ENCODE results near the gene SLC29A4.
"Not testable (repeated sequence)": the region's sequence is repeated elsewhere in the genome, so short reads cannot be mapped to it uniquely, and the experiment has no call there.

SLC29A4 gene

DNA sequence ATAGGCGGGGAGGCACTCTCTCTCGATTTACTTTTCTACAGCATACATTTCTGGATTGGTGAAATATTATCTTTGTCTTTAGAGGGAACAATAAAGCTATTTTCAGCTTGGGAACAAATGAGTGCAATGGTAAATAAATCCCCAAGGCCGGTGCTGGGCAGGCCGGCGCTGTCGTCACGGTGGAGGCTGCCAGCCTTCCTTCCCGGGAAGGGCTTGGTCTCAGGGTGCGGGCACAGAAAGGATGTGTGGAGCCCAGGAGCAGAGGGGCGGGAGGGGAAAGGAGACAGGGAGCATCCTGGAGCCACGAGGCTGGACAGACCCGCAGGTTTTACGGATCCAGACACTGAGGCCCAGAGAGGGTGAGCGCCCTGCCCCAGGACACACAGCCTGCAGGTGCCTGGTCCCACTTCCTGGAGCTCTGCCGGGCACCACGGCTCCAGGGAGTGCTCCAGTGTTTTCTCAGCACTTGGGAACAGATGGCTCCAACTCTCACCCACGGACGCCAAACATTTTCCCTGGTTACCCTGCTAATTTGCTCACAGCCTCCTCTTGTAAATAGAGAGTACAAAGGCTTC, 8.8 kb upstream of the SLC29A4 start:
- in situ Hi-C loops (cut with MboI; ENCODE audit: low sequenced_read_pairs), result not testable (repeated sequence)

DNA sequence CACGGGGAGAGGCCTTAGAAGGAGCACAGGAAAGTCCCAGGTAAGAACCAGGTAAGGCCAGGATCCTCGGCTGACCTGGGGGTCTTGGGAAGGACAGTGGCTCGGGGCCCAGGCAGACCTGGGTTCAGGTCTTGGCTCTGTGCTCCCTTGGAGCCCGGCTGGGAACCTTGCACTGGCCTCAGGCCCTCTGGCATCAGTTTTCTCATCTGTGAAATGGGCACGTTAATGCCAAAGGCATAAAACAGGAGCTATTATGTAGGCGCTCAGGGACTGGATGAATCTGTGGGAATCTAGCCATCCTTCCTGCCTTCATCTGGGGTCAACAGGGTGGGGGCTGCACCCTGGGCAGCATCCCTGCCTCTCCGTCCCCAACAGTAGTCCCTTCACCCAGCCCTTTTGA, 8.3 kb upstream of the SLC29A4 start:
- in situ Hi-C loops (cut with MboI; ENCODE audit: low sequenced_read_pairs), result no loop called here

DNA sequence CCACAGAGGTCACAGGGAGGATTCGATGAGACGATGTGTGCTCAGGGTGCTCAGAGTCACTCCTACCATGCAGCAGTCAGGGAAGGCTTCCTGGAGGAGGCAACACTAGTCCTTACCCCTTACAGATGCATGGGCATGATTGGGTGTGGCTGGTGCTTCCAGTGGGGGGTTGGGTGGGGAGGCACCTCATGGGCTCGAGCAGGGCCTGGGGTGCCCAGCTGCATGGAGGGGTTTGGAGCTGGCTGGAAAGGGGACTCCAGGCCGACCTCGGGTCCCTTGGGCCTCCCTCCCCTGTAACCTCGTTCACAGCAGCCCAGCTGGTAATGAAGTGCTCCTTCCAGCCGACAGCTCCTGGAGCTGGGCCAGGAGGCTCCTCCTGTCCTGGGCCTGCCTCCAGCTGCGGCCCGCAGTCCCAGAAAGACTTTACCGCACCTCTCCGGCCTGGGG, 7.7 kb upstream of the SLC29A4 start:
- in situ Hi-C loops (cut with MboI; ENCODE audit: low sequenced_read_pairs), result not testable (repeated sequence)

DNA sequence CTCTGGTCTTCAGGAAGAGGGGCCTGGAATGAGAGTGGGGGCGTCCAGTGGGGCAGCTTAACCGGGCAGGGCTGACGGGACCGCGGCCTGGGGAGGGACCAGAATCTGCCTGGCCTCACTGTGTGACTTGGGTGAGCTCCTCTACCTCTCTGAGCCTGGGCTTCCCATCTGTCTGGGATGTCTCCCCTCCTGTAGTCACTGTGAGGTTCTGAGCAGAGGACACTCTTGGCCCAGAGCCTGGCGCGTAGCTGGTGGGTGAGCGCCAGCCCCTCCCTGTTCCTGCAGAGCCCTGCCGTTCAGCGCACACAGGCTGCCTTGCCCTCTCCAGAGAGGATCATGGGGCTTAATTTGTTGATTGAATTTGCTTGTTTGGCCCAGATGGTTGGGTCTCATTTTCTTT, 7.2 kb upstream of the SLC29A4 start:
- in situ Hi-C loops (cut with MboI; ENCODE audit: low sequenced_read_pairs), result not testable (repeated sequence)

DNA sequence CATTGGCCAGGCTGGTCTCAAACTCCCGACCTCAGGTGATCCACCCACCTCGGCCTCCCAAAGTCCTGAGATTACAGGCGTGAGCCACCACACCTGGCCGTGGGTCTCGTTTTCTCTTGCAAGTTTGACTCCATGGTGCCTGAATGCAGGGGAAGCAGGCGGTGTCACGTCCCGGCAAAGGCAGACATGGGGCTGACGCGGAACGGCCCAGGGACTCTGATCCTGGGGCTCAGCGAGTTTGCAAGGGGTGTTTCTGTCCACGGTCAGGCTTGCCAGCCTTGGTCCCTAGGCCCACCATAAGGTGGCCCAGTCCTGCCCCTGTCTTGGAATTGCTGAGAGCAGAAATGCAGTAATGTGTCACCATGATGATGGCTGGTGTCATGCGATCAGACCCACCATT, 6.6 kb upstream of the SLC29A4 start:
- in situ Hi-C loops (cut with MboI; ENCODE audit: low sequenced_read_pairs), result not testable (repeated sequence)

DNA sequence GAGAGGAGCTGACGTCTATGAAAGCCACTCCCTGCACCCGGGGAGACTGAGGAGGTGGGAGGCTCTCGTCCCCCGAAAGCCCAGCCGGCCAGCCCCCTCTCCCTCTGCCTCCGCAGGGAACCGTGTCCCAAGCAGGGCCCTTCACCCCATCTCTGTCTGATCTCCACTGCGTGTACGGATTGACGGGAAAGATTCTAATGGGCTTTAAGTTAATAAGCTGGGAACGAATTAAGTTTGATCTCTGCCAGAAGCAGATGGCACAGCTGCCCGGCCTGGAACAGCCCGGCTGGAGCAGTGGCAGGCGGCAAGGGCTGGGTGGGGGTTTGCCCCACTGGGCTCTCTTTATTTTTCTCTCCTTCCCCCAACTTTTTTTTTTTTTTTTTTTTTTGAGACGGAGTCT, 6.1 kb upstream of the SLC29A4 start:
- in situ Hi-C loops (cut with MboI; ENCODE audit: low sequenced_read_pairs), result no loop called here

DNA sequence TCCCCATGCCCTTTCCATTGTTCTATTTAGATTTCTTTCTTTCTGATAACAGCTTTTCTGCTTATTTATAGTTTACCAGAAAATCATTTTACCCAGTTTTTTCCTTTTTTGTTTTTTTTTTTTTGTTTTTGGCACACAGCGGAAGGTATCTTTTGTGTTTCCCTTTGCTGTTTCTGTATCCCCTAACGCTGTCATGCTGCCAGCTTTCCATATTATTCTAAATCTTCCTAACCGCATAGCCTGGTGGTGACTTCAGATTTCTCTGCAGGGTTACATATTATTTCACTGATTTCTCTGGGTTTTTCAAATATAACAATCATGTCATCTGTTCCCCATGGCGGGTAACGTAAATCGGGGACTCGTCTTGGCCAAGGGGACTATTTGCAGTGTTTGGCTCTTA, 4.0 kb upstream of the SLC29A4 start:
- in situ Hi-C loops (cut with MboI; ENCODE audit: low sequenced_read_pairs), result no loop called here

DNA sequence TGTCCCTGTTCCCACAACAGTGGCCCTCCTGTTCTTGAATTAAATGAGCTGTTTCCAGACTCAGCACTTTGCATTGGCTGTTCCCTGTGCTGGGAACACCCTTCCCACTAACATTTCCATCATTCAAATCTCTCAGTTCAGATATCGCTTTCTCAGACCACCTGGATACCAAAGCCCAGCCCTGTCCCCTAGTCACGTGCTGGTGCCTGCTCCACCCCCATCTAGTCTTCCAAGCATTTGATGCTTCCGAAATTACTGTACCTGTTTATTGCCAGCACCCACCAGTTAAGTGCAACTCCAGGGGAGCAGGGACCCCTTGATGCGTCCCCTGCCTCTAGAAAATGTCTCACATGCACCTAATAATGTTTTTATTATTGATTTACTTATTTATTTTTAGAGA, 3.0 kb upstream of the SLC29A4 start:
- in situ Hi-C loops (cut with MboI; ENCODE audit: low sequenced_read_pairs), result no loop called here

DNA sequence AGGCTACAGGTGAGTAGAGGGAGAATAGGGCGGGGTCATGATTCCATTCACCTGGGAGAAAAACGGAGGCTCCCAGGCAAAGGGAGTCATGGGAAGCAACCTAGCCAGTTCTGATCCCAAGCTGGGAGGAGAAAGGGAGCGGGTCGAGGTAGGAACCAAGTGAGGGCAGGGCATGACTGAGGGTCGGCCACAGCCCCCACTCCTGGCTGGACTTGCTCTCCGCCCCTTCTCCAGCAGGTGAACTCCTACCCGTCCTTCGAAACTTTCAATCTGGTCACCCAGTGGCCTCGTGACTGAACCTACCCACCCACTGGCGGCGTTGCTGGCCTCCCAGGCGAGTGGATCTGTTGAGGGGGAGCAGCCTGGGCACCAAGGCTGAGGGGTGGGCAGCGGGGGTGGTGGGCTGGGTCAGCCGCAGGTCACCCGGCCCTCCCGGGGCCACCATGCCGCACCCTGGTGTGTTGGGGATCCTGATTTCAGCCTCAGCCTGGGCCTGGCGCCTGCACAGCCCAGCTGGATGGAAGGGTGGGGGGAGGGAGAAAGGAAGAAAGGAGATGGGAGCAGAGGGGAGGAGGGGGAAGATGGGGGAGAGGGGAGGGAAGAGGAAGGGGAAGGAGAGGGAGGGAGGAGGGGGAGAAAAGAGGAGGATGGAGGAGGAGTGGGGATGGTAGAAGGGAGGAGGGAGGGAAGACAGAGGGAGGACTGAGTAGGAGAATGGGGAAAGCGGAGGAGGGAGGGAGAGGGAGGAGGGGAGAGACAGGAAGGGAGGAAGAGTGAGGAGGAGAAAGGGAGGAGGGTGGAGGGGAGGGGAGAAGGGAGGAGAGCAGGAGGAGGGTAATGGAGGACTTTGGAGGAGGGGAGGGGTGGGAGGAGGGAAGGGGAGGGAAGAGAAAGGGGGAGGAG, 894 bp upstream of the SLC29A4 start:
- in situ Hi-C loops (cut with MboI; ENCODE audit: low sequenced_read_pairs), result not testable (repeated sequence)

DNA sequence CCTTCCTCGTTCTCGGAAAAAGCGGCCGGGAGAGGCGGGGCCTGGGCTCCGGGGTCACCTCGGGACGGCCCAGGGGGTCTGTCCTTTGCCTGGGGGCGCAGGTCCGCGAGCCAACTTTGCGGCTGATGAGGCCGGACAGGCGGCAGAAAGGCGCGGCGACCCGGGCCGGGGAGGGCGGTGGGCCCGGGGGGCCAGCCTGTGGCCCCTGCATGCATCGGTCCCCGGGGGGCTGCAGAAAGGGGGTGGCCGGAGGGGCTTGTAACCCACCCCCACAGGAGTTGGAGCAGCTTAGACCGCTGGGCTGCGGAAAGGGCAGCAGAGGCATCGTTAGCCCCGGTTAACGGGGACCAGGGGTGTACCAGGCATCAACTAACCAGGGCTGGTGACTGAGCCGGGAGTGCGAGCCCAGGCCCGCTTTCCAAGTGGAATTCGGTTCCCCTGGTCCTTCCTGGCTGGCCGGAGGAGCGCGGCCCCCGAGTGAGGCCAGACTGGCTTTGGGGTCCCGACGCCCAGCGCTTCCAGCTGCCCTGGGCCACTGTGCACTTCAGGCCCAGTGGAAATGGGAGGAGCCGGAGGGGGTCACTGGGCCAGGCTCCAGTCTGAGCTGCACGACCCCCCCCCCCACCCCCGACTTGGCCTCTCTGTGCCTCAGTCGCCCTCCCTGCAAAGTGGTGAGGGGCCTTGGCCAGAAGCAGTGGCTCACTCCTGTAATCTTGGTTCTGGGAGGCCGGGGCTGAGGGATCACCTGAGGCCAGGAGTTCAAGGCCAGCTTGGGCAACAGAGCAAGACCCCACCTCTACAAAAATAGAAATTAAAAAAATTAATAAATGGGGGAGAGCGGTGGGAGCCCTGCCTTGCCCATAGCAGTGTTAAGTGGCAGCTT, 919 bp downstream of the SLC29A4 start:
- in situ Hi-C loops (cut with MboI; ENCODE audit: low sequenced_read_pairs), result no loop called here

DNA sequence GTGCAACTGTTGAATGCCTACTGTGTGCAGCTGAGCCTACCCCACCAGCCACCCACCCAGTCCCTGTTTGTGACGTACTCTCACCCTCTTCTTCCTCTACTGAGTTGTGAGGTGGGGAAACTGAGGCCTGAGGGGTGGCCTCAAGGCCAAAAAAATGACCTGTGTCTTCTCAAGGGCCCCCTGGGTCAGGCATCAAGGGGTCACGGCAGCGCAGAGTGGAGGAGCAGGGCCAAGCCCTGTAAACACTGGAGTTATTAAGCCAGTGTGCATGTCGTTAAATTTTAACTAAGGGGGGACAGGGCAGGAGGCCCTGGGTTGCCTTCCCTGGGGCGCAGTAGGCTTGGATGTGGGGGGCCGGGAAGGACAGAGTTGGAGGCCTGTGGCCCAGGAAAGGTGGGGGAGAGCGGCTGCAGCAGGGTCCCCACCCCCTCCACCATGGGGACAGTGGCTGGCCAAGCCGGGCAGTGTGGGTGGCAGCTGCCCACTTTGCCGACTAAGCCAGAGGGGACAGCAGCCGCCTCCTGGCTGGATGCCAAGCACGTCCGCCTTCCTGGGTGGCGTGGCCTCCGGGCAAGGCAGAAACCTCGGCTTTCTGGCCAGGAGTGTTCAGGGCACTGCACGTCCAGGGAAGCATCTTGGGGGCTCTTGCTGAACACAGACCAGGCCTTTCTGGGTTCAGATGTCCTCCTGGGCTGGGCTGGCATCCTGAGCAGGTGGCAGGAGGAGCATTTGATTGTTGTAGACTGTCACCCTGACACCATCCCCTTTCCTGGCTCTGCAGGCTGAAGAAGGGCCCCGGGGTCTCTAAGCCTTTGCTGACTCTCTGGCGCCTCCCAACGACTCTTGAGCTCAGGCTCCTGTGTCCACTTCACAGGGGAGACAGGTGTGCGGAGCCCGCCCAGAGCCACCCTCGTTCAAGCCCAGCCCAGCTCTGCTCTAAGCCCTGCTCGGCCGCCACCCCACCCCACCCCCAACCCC, 1.9 kb downstream of the SLC29A4 start:
- in situ Hi-C loops (cut with MboI; ENCODE audit: low sequenced_read_pairs), result no loop called here

DNA sequence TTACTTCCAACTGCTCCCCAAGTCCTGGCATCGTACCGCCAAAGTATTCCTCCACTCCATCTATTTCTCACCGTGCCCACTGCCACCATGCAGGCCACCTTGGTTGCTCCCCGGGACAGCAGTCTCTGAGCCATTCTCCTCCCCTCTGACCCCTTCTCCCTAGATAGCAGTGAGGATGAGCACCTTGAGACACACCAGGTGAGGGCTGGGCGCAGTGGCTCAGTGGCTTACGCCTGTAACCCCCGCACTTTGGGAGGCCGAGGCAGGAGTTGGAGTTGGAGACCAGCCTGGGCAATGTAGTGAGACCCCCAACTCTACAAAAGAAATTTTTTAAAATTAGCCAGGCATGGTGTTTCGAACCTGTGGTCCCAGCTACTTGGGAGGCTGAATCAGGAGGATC, 4.2 kb downstream of the SLC29A4 start:
- in situ Hi-C loops (cut with MboI; ENCODE audit: low sequenced_read_pairs), result no loop called here

DNA sequence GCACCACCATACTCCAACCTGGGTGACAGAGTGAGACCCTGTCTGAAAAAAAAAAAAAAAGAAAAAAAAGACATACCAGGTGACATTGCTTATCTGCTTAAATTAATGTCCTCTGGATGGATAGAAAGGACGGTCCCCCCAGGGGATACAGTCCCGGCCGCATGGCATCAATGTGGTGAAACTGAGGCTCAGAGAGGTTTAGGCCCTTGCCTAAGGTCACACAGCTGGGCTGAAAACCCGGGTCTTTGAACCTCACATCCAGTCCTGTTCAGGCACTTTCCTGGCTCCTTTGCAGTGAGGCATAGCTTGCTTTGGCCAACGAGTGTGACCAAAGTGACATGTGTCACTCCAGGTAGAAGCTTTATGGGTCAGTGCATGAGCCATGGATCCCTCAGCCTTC, 4.6 kb downstream of the SLC29A4 start:
- in situ Hi-C loops (cut with MboI; ENCODE audit: low sequenced_read_pairs), result not testable (repeated sequence)

DNA sequence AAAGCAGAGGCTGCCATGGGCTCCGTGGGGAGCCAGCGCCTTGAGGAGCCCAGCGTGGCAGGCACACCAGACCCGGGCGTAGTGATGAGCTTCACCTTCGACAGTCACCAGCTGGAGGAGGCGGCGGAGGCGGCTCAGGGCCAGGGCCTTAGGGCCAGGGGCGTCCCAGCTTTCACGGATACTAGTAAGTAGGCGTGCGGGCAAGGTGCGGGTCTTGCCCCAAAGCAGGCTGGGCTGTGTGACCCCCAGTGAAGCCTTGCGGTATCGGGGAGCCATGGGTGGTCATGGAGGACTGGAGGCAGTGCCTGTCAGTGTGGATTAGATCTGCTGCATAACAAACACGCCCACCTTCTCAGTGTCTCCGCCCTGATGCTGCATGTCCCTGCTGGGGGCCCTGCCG, 5.1 kb downstream of the SLC29A4 start:
- in situ Hi-C loops (cut with MboI; ENCODE audit: low sequenced_read_pairs), result no loop called here

DNA sequence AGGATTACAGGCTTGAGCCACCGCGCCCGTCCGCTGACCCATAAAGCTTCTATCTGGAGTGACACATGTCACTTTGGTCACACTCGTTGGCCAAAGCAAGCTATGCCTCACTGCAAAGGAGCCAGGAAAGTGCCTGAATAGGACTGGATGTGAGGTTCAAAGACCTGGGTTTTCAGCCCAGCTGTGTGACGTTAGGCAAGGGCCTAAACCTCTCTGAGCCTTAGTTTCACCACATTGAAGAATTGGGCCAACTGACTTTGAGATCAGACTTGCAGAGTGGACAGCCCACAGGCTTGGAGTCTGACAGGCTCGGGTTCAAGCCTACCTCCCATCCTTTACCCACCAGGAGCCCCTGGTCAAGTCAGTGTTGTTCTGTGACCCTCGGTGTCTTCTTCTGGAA, 5.8 kb downstream of the SLC29A4 start:
- in situ Hi-C loops (cut with MboI; ENCODE audit: low sequenced_read_pairs), result not testable (repeated sequence)

DNA sequence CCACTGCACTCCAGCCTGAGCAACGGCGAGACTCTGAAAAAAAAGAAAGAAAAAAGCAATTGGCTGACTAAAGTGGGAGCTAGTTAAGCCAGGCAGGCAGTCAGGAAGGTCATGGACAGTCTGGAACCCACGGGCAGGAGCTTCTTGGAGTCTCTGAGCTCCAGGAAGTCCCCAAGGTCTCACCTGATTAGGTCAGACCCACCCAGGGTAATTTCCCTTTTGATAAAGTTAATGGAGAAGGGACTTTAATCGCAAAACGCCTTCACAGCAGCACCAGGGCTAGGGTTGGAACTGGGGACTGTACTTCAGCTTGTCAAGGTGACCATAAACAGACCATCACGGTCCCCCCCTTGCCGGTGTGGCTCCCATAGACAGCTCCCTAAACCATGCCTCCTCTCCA, 6.6 kb downstream of the SLC29A4 start:
- in situ Hi-C loops (cut with MboI; ENCODE audit: low sequenced_read_pairs), result no loop called here

DNA sequence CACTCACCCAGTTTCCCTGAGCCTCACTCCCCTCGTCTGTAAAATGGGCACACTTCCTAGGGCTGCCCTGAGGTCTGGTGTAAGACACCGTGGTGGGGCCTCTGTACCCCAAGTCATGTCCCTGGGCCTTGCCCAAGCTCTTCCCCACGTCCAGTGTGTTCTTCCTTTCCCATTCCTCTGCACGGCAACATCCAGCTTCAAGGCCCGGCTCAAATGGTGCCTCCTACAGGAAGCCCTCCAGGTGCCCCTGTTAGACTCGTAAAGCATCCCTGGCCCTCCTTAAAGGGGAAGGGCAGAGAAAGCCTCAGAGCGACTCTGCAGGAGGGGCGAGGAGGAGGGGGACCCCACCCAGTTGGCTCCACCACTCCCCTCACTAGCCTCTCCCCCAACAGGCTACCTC, 8.6 kb downstream of the SLC29A4 start:
- in situ Hi-C loops (cut with MboI; ENCODE audit: low sequenced_read_pairs), result no loop called here

DNA sequence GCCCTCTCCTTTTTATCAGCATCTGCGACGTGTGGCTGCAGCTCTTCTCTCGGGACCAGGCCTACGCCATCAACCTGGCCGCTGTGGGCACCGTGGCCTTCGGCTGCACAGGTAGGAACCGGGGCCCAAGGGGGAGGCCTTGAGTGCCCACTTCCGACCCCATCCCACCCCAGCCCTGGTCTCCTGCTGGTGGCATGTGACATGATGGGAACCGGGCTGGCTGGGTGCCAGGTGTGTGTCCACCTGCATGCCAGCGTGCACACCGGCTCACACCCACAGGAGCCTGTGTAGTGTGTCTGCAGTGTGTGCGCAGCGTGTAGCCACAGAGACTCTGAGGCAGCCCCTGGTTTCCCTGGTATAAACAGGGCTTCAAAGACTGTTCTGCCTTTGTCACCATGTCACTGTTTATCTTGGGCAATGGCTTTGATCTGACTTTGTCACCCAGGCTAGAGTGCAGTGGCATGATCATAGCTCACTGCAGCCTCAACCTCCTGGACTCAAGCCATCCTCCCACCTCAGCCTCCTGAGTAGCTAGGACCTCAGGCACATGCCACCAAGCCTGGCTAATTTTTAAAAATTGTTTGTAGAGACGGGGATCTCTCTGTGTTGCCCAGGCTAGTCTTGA, 9.1 kb downstream of the SLC29A4 start:
- in situ Hi-C loops (cut with MboI; ENCODE audit: low sequenced_read_pairs), result not testable (repeated sequence)

DNA sequence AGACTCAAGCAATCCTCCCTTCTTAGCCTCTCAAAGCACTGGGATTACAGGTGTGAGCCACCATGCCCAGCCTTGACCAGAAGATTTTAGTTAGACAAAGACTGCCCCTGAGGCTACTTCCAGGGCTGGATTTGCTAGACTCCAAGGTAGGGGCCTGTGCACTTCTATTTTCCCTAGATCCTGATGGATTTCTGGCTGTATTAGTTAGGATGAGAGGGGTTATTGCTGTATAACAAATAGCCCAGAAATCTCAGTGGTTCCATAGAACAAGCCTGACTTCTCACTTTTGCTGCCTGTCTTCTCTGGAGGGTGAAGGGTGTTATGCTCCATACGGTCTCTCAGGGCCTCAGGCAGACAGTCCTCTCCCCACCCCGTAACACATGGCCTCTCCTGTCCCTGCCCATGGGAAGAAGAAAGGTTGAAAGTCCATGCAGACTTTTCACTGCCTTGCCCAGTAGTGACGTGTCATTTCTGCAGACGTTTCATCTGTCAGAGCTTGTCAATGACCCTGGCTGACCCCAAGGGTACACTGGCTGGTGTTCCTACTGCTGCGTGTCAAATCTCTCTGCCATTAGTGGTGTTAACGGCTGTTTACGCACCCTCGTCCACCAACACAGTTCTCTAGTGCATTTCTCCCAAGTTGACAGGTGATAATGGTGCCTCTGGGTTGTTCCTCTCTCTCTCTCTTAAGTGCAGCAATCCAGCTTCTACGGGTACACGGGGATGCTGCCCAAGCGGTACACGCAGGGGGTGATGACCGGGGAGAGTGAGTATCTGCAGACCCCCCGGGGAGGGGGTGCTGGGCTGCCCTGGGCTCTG, 11.6 kb downstream of the SLC29A4 start:
- in situ Hi-C loops (cut with MboI; ENCODE audit: low sequenced_read_pairs), result no loop called here

Measured in HL-60/S4 treated with retinoic acid at 250 ng/mL for 4 days and 3 days (cell line).